ENCODE data around the gene PCBP3.
A peak's percentile ranks its signal among the peaks of the same experiment; 100 is the strongest.
"Not testable (repeated sequence)": the region's sequence is repeated elsewhere in the genome, so short reads cannot be mapped to it uniquely, and the experiment has no call there.

Gene PCBP3

DNA sequence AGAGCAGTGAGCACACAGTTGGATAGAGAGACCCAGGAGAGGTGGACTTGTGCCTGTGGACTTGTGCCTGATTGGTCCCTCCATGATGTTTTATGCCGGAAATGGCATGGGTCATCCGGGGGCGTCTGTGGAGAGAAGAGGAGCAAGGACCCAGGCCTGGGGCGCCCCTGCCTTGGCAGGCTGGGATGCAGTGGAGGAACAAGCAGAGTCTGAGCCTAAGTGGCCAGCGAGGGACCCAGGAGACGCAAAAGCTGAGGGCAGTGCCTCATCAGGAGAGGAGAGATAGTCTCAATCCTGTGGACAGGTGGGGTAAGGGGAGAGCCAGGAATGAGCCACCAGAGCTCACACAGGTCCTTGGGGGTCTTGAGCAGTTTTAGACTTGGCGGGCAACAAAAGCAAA is 146.9 kb downstream of the PCBP3 start:
- DNase-seq = no peak

DNA sequence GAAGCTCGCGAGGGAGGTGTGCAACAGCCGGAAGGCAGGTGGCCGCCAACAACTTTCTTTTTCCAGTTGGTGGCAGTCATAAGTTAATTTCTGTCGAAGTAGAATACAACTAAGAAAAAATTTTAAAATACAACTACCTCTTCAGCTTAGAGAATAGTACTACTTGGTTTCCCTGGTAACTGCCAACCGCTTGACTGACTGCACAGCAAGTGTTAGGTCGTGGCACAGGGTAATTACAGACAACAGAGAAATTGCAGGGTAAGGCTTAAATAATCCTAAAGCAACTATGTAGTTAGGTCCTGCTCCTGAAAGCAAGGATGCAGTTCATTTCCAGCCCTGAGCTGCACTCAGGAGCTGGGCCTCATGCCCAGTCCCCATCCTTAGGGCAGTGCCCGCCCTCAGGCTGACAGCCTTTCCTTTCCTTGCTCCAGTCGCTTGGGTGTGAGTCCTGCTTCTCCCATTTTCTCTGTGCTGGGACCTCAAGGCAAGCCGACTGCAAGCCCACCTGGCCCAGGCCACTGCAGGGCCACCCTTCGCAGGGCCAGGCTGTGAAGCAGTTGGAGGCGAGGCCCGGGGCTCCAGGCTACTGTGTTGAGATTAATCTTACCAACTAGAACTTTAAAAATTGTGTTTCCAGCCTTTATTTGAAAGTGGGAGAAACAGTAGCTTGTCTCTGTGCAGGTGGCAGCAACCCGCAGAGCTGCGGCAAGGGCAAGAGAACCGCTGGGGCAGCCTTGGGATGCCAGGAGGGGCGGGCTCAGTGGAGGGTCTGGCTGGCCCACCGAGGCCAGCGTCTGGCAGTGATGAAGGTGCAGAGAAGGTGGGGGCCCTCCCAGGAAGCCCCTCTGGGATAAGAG is 148.3 kb downstream of the PCBP3 start:
- DNase-seq = peak in 2 of 3 experiments; percentile 39 to 61

DNA sequence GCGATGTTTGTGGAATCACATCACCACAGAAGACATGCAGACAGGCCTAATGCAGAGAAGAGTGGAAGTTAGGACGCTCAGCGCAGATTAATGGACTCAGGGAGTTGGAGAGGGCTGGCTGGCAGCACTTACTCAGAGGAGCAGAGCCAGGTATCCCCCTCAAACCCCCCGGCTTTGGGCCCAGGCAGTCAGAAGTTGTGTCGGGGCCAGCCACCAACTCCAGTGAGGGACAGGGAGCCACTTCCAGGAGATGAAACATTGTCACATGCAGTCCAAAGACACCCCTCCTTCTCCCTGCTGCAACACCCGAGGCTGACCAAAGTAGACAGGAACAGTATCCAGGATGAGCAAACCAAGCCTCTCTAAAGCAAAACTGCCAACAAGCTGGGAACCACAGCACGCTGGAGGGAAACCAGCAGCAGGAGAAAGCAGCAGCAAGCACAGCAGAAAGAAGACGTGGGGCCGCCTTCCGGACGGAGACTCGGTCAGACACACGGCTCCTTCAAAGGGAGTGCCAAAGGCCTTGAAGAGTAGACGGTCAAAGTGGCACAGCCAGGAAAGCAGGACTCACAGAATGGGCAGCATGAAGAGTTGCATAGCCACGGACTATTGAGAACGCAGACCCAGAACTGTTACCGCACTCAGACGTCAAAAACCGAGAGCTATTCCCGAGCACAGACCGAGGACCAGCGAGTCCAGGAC is 149.3 kb downstream of the PCBP3 start:
- no peak for DNase-seq

DNA sequence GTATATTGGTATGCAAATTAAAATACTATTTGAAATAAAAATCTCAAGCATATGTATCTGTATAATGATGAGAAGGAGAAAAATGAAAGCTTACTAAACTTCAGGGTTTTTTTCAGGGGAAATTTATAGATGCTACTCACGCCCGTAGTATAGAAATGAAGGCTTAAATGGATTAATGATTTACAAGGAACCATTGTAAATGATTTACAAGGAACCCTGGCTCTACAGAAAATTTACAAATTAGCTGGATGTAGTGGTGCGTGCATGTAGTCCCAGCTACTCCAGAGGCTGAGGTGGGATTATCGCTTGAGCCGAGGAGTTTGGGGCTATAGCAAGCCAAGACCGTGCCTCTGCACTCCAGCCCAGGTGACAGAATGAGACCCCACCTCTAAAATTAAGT is 150.5 kb downstream of the PCBP3 start:
- DNase-seq = no peak

DNA sequence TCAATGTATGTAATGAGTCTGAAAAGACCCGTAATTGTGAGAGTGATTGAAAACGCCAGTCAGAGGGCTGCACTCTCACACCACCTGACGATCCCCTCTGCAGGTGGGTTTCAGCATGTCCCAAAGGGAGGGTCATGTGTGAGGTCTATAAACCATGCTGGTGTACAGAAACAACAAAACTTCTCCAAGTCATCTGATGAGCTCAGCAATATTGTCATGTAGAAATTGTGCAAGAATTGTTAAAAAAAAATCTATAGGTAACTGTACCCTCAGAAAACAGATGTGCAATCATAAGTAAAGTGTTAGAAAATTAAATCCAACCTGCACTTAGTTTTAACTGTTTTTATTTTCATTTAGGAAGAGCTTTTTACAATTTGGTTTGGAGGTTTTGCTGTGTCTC is 152.5 kb downstream of the PCBP3 start:
- DNase-seq = no peak

DNA sequence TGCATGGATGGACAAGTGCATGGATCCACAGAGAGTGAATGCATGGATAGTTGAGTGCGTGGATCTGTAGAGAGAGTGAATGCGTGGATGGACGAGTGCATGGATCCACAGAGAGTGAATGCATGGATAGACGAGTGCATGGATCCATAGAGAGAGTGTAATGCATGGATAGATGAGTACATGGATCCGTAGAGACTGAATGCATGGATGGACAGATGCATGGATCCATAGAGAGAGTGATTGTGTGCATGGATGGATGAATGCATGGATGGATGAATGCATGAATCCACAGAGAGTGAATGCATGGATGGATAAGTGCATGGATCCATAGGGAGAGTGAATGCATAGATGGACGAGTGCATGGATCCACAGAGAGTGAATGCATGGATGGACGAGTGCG is 153.8 kb downstream of the PCBP3 start:
- no peak for DNase-seq

DNA sequence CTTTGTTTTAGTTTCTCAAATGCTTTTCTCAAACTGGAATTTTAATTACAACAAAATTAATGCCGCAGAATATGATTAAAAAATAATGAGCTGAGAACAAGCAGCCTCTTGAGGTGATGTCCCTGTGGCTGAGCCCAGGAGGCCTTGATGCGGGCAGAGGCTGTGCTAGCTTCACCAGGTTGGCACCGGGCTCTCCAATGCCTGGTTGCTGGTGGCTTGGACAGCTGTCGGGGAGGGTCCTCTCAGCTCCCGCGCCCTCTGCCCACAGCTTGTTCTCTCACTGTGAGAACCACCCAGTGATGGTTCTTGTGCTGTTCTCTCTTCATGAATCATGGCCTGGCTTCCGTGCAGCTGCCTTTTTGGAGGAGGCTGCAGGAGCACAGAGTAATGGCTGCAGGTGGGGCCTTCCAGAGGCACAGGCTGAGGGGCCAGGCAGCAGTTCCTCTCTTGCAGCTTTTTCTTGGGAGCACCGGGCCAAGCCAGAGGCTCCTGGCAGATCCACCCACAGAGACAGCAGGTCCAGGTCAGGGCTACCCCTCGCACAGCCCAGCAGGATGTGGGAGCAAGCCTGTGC is 156.3 kb downstream of the PCBP3 start:
- DNase-seq = no peak

DNA sequence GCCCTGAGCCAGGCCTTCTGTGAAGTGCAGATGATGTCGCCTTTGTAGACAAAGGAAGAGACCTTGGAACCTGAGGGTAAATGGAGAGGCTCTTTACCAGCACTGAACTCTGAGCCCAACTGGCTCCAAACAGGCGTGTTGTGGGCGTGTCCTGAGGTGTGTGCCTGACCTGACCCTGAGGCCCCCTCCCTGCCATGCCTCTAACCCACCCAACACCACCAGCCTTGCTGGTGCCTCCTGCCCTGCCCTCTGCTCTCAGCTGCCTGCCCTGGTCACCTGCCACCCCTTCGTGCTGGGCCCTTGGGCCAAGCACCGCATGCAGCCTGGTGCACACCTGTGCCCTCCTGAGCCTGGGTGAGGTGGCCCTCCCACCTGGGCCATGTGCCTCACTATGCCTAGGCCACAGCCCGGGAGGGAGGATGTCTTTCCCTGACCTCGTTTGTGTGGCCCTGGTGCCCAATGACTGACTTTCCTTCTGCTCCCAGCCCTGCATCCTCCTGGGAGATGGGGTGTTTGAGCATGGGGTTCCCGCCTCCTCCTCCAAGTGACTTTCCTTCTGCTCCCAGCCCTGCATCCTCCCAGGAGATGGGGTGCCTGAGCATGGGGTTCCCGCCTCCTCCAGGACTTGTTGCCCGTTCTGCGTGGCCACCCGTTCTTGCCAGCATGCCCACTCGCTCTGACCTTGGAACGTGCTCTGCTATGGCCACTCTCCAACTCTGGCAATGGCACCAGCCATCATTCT is 157.0 kb downstream of the PCBP3 start:
- no peak for DNase-seq

DNA sequence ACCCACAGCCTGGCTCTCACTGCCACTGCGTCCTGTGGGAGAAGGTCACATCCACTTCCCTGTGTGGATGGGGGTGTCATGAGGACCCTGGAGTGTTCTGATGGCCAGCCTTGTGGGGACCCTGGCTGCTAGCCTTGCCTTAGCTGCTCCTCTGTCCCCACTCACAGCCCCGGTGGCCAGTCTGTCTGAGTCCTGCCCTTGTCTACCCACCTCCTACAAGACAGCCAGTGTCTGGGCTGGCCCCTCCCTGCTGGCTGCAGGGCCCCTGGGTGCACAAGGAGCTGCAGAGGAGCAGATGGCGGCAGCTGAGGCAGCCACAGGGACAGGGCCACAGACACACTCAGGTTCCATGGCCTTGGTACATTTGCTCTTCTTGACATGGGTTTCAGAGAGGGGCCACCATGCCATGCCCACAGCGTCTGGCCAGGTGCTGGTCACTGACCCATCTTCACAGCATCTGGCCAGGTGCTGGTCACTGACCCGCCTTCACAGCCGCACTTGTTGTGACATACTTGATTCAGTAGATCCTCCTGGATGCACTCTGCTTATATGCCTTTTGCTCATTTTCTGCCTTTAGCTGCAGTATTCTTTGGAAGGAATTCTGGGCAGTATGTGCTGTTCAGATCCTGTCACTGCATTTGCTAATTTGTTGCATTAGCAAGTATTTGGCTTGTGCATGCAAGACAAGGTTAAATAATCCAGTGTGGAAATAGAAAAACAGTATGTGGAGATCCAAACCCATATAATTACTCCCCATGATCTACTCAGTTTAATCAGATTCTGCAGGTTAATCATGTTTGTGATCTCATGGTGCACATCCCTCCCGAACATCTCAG is 157.8 kb downstream of the PCBP3 start:
- no peak for DNase-seq

DNA sequence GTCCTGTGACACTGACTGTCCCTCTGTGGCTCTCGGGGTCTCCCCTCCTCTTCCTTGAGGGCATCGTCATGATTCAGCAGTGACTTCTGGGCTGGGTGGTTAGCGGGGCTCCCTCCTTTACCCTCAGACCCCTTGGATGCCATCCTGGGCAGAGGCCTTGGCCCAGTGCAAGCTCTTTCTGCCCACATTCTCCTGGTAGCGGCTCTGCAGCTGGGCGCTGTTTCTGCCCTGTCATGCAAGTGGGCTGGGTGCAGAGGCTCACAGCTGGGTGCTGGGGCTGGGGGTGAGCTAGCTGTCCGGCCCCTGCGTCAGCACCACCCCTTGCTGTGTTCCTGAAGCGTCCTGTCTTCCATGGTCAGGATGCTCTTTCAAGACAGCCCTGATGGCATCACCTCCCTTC is 158.5 kb downstream of the PCBP3 start:
- DNase-seq = no peak

DNA sequence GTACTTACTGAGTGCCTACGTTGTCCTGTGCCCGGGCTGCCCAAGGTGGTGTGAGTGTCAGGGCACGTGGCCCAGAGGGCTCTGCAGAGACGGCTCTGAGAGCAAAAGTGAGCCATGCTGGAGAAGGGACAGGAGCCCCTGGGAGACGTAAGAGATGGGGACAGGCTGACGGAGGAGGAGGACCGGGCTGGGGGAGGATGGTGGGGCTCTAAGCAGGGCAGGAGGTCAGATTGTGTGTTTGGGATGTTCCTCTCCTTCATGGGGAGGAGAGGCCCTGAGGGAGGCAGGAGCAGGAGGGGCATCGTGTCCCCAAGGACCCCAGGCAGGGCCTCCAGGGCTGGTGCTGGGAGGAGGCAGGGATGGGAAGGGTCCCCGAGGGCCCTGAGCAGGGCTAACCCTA is 158.9 kb downstream of the PCBP3 start:
- no peak for DNase-seq

DNA sequence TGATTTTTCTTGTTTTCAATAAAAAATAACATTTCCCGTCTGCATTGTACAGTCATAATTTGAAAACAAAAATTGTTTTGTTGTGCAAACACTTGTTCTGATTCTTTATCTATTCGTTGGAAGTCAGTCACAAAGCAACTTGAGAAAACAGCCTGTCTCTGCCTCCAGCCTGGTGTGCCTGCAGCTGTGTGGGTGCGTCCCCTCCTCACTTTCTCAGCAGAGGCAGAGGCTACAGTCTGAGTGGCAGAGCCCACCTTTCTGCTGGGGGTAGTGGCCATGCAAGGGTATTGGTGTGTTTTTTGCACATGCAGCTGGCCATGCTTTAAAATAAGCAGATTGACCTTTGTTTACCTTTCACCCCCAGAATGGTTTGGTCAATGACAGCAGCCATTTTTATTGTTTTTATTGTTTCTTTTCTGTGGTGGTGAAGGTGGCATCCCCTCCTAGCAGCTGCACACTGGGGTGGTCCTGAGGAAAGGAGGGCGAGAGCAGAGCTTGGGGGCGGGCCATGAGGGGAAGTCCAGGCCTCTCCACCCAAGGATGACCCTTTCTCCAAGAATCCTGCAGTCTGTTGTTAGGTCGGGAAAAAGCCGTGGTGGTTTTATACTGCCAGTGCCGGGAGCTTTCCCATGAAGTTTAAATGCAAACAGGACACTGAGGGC is 159.6 kb downstream of the PCBP3 start:
- no peak for DNase-seq

DNA sequence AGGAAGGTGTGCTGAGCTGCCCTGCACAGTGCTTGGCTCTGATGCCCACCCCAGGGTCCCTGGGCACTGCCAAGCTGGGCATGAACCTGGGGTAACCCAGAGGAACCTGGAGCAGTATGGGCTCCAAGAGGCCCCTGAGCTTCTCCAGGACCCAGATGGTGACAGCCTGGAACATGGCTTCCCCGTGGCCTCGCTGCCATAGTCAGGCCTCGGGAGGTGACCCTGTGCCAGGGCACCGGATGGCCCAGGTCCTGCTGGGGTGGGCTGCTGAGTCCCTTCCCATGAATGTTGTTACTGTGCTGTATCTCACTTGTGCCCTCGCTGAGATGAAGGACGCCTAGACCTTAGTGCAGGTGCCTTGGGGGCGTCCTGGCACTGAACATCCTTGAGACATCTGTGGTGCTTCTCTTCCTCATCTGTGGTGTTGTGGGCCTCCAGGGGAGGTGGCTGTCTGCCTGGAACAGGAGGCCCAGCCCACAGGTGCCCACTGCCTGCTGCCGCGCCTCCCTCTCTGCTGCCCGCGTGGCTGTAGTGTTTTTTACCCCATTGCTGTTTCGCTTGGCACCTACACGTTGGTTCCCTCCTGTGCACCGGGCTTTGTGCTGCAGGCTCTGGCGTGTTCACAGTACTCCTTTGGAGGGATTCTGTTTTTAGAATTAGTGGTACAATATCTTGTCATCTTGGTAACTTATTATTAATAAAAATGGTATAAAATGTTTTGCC is 160.3 kb downstream of the PCBP3 start:
- DNase-seq = no peak

DNA sequence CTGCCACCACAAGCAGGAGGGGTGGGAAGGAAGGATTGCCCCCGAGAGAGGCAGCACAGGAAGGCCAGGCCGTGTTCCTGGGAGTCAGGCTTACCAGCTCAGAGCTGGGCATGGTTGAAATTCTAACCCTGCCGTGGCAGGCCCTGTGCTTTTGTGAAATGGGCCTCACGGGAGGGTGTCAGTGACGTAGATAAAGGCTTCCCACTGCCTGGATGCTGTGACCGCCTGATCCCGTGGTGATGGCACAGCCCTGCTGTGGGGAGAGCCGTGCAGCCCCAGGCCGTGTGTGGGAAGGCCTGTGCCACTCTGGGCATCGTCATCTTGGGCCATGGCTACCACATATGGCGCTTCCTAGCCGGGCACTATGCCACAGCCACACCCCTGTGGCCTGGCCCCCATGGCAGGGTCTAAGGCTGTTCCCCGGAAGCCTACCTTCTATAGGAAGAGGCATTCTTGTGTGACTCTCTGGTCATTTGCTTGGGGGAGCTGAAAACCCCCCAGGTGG is 161.3 kb downstream of the PCBP3 start:
- no peak for DNase-seq

DNA sequence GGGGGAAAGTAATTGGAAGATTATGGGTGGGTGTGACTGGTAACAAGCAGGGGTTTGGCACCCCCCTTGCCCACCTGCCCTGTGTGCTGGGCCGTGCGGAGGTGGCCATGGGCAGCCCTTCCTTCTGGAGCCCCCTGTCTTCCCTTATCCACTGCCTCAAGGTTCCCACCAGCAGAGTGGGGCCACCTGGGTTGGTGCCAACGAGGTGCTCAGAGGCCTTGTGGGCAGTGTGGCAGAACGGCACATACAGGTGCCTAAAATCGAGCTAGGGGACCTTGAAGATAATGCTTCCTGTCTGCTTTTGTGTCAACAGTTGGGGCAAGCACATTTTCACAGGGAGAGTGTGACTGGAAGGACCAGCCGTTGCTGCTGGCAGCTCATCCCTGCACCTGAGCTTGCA is 161.8 kb downstream of the PCBP3 start:
- no peak for DNase-seq

DNA sequence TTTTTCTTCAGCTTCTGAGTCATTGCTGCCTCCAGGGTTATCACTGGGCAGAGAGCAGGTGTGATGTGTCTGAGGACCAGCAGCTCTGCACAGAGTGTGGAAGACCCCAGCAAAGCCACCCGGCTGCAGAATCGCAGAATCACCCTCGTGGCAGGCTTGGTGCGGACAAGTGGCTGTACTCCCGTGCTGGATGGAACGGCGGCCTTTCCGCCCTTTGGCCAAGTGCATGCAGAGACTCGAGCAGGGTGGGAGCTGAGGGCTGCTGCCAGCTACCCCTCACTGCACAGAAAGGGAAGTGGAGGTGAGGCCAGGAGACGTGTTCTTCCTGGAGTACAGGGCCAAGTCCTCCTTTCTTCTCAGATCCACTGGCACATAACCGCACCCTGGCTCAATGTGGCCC is 162.5 kb downstream of the PCBP3 start:
- no peak for DNase-seq

DNA sequence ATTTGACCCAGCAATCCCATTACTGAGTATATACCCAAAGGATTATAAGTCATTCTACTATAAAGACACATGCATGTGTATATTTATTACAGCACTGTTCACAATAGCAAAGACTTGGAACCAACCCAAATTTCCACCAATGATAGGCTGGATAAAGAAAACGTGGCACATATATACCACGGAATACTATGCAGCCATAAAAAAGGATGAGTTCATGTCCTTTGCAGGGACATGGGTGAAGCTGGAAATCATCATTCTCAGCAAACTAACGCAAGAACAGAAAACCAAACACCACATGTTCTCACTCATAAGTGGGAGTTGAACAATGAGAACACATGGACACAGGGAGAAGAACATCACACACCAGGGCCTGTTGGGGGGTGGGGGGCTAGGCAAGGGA is 165.1 kb downstream of the PCBP3 start:
- not testable (repeated sequence) for DNase-seq

DNA sequence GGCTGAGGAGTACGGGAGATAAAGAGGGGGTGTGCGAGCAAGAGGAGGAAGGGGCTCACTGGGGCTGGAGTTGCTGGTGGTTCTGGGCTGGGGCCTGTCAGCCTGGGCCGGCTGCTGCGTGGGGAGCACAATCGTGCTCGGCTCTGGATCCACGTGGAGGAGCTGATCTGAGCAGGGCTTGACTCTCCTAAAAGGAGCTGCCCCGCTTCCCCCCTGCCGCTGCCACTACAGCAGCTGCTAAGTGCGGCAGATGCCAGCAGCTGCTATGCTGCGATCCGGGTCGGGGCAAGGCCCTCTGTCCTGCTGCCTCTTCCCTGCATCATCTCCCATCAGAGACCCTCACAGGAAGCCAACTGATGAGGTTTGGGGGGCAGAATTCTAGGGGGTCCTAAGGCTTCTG is 165.9 kb downstream of the PCBP3 start:
- no peak for DNase-seq

DNA sequence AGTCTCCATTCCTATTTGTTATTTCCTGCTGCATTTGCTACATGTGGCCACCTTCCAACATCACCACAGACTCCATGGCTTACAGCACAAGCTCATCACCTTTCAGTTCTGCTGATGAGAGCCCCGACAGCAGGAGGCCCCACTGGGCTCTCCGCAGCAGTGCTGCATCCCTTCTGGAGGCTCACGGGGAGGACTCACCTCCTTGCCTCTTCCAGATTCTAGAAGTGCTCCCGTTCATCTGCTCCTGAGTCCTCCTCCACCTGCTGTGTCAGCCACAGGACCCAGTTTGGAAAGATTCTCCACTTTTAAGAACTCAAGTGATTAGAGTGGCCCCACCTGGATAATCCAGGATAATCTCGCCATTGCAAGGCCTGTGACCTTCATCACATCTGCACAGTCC is 167.6 kb downstream of the PCBP3 start:
- no peak for DNase-seq

DNA sequence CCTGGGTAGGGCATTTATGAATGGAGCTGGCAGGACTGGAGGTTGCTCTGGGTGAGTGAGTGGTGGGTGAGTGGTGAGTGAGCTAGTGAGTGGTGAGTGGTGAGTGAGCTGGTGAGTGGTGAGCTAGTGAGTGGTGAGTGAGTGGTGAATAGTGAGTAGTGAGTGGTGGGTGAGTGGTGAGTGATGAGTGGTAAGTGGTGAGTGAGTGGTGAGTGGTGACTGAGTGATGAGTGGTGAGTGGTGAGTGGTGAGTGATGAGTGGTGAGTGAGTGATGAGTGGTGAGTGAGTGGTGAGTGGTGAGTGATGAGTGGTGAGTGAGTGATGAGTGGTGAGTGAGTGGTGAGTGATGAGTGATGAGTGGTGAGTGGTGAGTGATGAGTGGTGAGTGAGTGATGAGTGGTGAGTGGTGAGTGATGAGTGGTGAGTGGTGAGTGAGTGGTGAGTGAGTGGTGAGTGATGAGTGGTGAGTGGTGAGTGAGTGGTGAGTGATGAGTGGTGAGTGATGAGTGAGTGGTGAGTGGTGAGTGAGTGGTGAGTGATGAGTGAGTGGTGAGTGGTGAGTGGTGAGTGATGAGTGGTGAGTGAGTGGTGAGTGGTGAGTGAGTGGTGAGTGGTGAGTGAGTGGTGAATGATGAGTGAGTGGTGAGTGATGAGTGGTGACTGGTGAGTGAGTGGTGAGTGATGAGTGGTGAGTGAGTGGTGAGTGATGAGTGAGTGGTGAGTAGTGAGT is 170.8 kb downstream of the PCBP3 start:
- not testable (repeated sequence) for DNase-seq
